Activated T-helper 1 cell treated with anti-CD3 and anti-CD28 coated beads, Interleukin-12 subunit alpha, Interleukin-12 subunit beta, Interleukin-2, Interleukin-4 antibody, amounts not matched to agents 30 ng/mL and 10 ng/mL and 1 ng/mL, durations not matched to agents 14 hours and 24 hours and 36 hours (primary cell): Measurements from ENCODE around the gene SIRT3. TPM values are rescaled to one million over a fixed set of nuclear protein-coding genes. Genes with fewer than 3 reads are reported as not detected.
A peak's percentile ranks its signal among the peaks of the same experiment; 100 is the strongest.
"Not testable (repeated sequence)": the region's sequence is repeated elsewhere in the genome, so short reads cannot be mapped to it uniquely, and the experiment has no call there.

Experiments
- DNase-seq: peaks from one replicate; pipeline ENCODE4 v3.0.0; 2021; ENCODE audit warnings: low spot score
- H3K27ac Mint-ChIP-seq: one replicate; pipeline ENCODE4 v1.8.0; 2021; ENCODE audit warnings: mild to moderate bottlenecking, mixed read lengths
- H3K27me3 Mint-ChIP-seq: one replicate; pipeline ENCODE4 v1.8.0; 2022; ENCODE audit warnings: mild to moderate bottlenecking, moderate library complexity, mixed read lengths; ENCODE audit not compliant: insufficient read depth
- H3K36me3 Mint-ChIP-seq: one replicate; pipeline ENCODE4 v1.8.0; 2021; ENCODE audit warnings: low read depth, mixed read lengths
- H3K4me1 Mint-ChIP-seq: one replicate; pipeline ENCODE4 v1.8.0; 2021; ENCODE audit warnings: low read depth, mixed read lengths
- H3K4me3 Mint-ChIP-seq: one replicate; pipeline ENCODE4 v1.8.0; 2021; ENCODE audit warnings: mild to moderate bottlenecking, moderate library complexity, mixed read lengths
- H3K9me3 Mint-ChIP-seq: one replicate; pipeline ENCODE4 v1.8.0; 2021; ENCODE audit warnings: mixed read lengths
- intact Hi-C: fragments of 100-400 bp; cut with micrococcal nuclease; formaldehyde crosslinking; loops from one replicate; pipeline ENCODE4 v1.15.1; 2024
- total RNA-seq: library from RNA; stranded (reverse); gene quantifications from 2 replicates; pipeline ENCODE4 v1.2.3, GENCODE V29; 2022

SIRT3 gene
- total RNA-seq, 1 donor from 2014 or later = 11.6 TPM

- peaks cover 9% of the 10 kb centered on the region for H3K4me1 Mint-ChIP-seq
- H3K36me3 Mint-ChIP-seq = peaks cover 2% of the 10 kb centered on the region
- no peak for DNase-seq
- H3K9me3 Mint-ChIP-seq = no peaks in the 10 kb centered on the region
- H3K4me3 Mint-ChIP-seq = no peak overlapping the region
- no peaks in the 10 kb centered on the region for H3K27me3 Mint-ChIP-seq
- no peak overlapping the region for H3K27ac Mint-ChIP-seq
- intact Hi-C loops = no loop called here
Measured at GRCh38 chr11:225734-226453, 10.2 kb downstream of the SIRT3 start.

- Mint-ChIP-seq H3K27me3 (no peaks in the 10 kb centered on the region), H3K27ac (no peak overlapping the region)
Measured at GRCh38 chr11:224424-224823, 11.7 kb downstream of the SIRT3 start.

GRCh38 chr11:223884-224283 is 12.3 kb downstream of the SIRT3 start:
- Mint-ChIP-seq H3K4me3 (no peak overlapping the region), H3K36me3 (peaks cover 6% of the 10 kb centered on the region)

More at GRCh38 chr11:224424-224823, 11.7 kb downstream of the SIRT3 start:
- Mint-ChIP-seq H3K36me3 (peaks cover 3% of the 10 kb centered on the region), H3K4me1 (peaks cover 9% of the 10 kb centered on the region), H3K9me3 (no peaks in the 10 kb centered on the region), H3K4me3 (no peak overlapping the region)
- DNase-seq = no peak
- intact Hi-C loops = no loop called here

GRCh38 chr11:223026-223789 is 12.9 kb downstream of the SIRT3 start:
- H3K36me3 Mint-ChIP-seq = peaks cover 6% of the 10 kb centered on the region
- no peak overlapping the region for H3K4me3 Mint-ChIP-seq
- no peak overlapping the region for H3K27ac Mint-ChIP-seq
- no peaks in the 10 kb centered on the region for H3K9me3 Mint-ChIP-seq
- intact Hi-C loops = no loop called here
- peaks cover 9% of the 10 kb centered on the region for H3K4me1 Mint-ChIP-seq
- no peak for DNase-seq
- H3K27me3 Mint-ChIP-seq = no peaks in the 10 kb centered on the region

More at GRCh38 chr11:223884-224283, 12.3 kb downstream of the SIRT3 start:
- Mint-ChIP-seq H3K27me3 (no peaks in the 10 kb centered on the region), H3K27ac (no peak overlapping the region), H3K4me1 (peaks cover 9% of the 10 kb centered on the region), H3K9me3 (no peaks in the 10 kb centered on the region)
- intact Hi-C loops = no loop called here
- no peak for DNase-seq

GRCh38 chr11:221998-222789 is 13.9 kb downstream of the SIRT3 start:
- H3K36me3 Mint-ChIP-seq = peaks cover 6% of the 10 kb centered on the region
- DNase-seq = no peak
- no peak overlapping the region for H3K4me3 Mint-ChIP-seq
- peaks cover 9% of the 10 kb centered on the region for H3K4me1 Mint-ChIP-seq
- H3K27me3 Mint-ChIP-seq = no peaks in the 10 kb centered on the region
- H3K9me3 Mint-ChIP-seq = no peaks in the 10 kb centered on the region
- intact Hi-C loops = no loop called here
- no peak overlapping the region for H3K27ac Mint-ChIP-seq

GRCh38 chr11:221539-221938 is 14.6 kb downstream of the SIRT3 start:
- H3K9me3 Mint-ChIP-seq = no peaks in the 10 kb centered on the region
- no peak overlapping the region for H3K4me3 Mint-ChIP-seq
- no peak overlapping the region for H3K27ac Mint-ChIP-seq

GRCh38 chr11:220641-221215 is 15.4 kb downstream of the SIRT3 start:
- H3K27ac Mint-ChIP-seq, H3K4me3 Mint-ChIP-seq: not testable (repeated sequence)

More at GRCh38 chr11:221539-221938, 14.6 kb downstream of the SIRT3 start:
- no peaks in the 10 kb centered on the region for H3K27me3 Mint-ChIP-seq
- peaks cover 6% of the 10 kb centered on the region for H3K36me3 Mint-ChIP-seq
- intact Hi-C loops = no loop called here
- peaks cover 9% of the 10 kb centered on the region for H3K4me1 Mint-ChIP-seq
- DNase-seq = no peak

GRCh38 chr11:218815-219593 is 17.1 kb downstream of the SIRT3 start:
- Mint-ChIP-seq H3K4me1 (no peaks in the 10 kb centered on the region), H3K27ac (no peak overlapping the region), H3K9me3 (no peaks in the 10 kb centered on the region), H3K36me3 (peaks cover 11% of the 10 kb centered on the region), H3K4me3 (no peak overlapping the region), H3K27me3 (no peaks in the 10 kb centered on the region)
- intact Hi-C loops = no loop called here
- DNase-seq = no peak

More at GRCh38 chr11:220641-221215, 15.4 kb downstream of the SIRT3 start:
- intact Hi-C loops, DNase-seq, H3K4me1 Mint-ChIP-seq, H3K9me3 Mint-ChIP-seq, H3K36me3 Mint-ChIP-seq, H3K27me3 Mint-ChIP-seq: not testable (repeated sequence)

- Mint-ChIP-seq H3K9me3 (no peaks in the 10 kb centered on the region), H3K36me3 (peaks cover 15% of the 10 kb centered on the region), H3K4me3 (no peak overlapping the region), H3K27me3 (no peaks in the 10 kb centered on the region), H3K27ac (no peak overlapping the region), H3K4me1 (no peaks in the 10 kb centered on the region)
- intact Hi-C loops = no loop called here
- no peak for DNase-seq
Measured at GRCh38 chr11:217704-218103, 18.4 kb downstream of the SIRT3 start.

- H3K36me3 Mint-ChIP-seq = peaks cover 24% of the 10 kb centered on the region
- no peak overlapping the region for H3K4me3 Mint-ChIP-seq
- peaks cover 4% of the 10 kb centered on the region for H3K4me1 Mint-ChIP-seq
- no peaks in the 10 kb centered on the region for H3K9me3 Mint-ChIP-seq
- DNase-seq = no peak
- intact Hi-C loops = no loop called here
- peak overlapping the region; percentile 23 for H3K27ac Mint-ChIP-seq
- no peaks in the 10 kb centered on the region for H3K27me3 Mint-ChIP-seq
Measured at GRCh38 chr11:216081-216974, 19.8 kb downstream of the SIRT3 start.

GRCh38 chr11:215581-216037 is 20.5 kb downstream of the SIRT3 start:
- Mint-ChIP-seq H3K36me3 (peaks cover 26% of the 10 kb centered on the region), H3K27me3 (no peaks in the 10 kb centered on the region), H3K27ac (no peak overlapping the region), H3K9me3 (no peaks in the 10 kb centered on the region), H3K4me1 (peaks cover 5% of the 10 kb centered on the region), H3K4me3 (no peak overlapping the region)
- intact Hi-C loops = no loop called here
- no peak for DNase-seq
